PC-3 (cell line): ENCODE results near the gene ECE1. TPM values are rescaled to one million over a fixed set of nuclear protein-coding genes. Genes with fewer than 3 reads are reported as not detected.

ENCODE experiments used
- ATAC-seq: fragments of 200-7000 bp; cut with Tn5 transposase; 2 replicates; pipeline ENCODE4 v1.9.1; 2020; ENCODE audit warnings: mild to moderate bottlenecking, moderate library complexity
- BruUV-seq: library from RNA; stranded (reverse); fragments of 400-500 nt; replicated peaks from 2 replicates; lab custom pipeline; 2021; lab: Mats Ljungman, UMichigan
- CTCF ChIA-PET: fragments of 300-600 bp; sonication (Branson Sonifier 250); formaldehyde crosslinking; loops from one replicate; lab custom pipeline; 2022; ENCODE audit warnings: antibody characterized with exemption; lab: Charles Lee
- POLR2A ChIA-PET: fragments of 300-600 bp; sonication (Branson Sonifier 250); formaldehyde crosslinking; loops from one replicate; lab custom pipeline; 2022; ENCODE audit warnings: antibody characterized with exemption; ENCODE audit not compliant: unreplicated experiment; lab: Charles Lee
- DNase-seq: peaks from one replicate; pipeline ENCODE4 v3.0.0-alpha.2; 2015
- H2AFZ ChIP-seq: fragments of 300-600 bp; sonication (generic); 2 replicates; pipeline ENCODE4 v1.6.0; 2016; ENCODE audit warnings: antibody characterized with exemption, low read length
- H3F3A ChIP-seq: fragments of 300-600 bp; sonication (generic); one replicate; pipeline ENCODE4 v1.6.0; 2017; ENCODE audit warnings: antibody characterized with exemption, low read length, control low read depth, mild to moderate bottlenecking; ENCODE audit not compliant: unreplicated experiment
- H3K27ac ChIP-seq: fragments of 300-600 bp; sonication (generic); 2 replicates; pipeline ENCODE4 v1.5.1; 2016; ENCODE audit warnings: mild to moderate bottlenecking, low read length
- H3K27me3 ChIP-seq: fragments of 300-600 bp; sonication (generic); 2 replicates; pipeline ENCODE4 v1.6.1; 2016; ENCODE audit warnings: low read length, mixed read lengths
- H3K36me3 ChIP-seq: fragments of 300-600 bp; sonication (generic); 2 replicates; pipeline ENCODE4 v1.6.1; 2016; ENCODE audit warnings: low read depth, mixed run types, low read length, mixed read lengths
- H3K4me1 ChIP-seq: fragments of 300-600 bp; sonication (generic); 2 replicates; pipeline ENCODE4 v1.5.1; 2016; ENCODE audit warnings: low read length; ENCODE audit not compliant: insufficient read depth
- H3K4me2 ChIP-seq: fragments of 300-600 bp; sonication (generic); 2 replicates; pipeline ENCODE4 v1.6.0; 2016; ENCODE audit warnings: low read length
- H3K4me3 ChIP-seq: fragments of 300-600 bp; sonication (generic); 2 replicates; pipeline ENCODE4 v1.5.1; 2016; ENCODE audit warnings: mild to moderate bottlenecking, low read length, mixed read lengths
- H3K79me2 ChIP-seq: fragments of 300-600 bp; sonication (generic); 2 replicates; pipeline ENCODE4 v1.6.1; 2017; ENCODE audit warnings: low read length, mixed read lengths
- H3K9ac ChIP-seq: fragments of 300-600 bp; sonication (generic); 2 replicates; pipeline ENCODE4 v1.6.0; 2016; ENCODE audit warnings: mild to moderate bottlenecking, low read length
- H3K9me2 ChIP-seq: fragments of 300-600 bp; sonication (generic); replicated peaks from 2 replicates; pipeline ENCODE4 v1.6.1; 2016; ENCODE audit warnings: mixed run types, low read length, mixed read lengths
- H3K9me3 ChIP-seq: fragments of 300-600 bp; sonication (generic); 2 replicates; pipeline ENCODE4 v1.6.1; 2016; ENCODE audit warnings: low read length, mixed read lengths
- H4K20me1 ChIP-seq: fragments of 300-600 bp; sonication (generic); 2 replicates; pipeline ENCODE4 v1.6.1; 2016; ENCODE audit warnings: low read length, mixed read lengths
- EZH2 ChIP-seq: fragments of 300-600 bp; sonication (generic); IDR thresholded peaks from one replicate; pipeline ENCODE4 v1.6.1; 2017; ENCODE audit warnings: antibody characterized with exemption, mild to moderate bottlenecking, low read length; ENCODE audit not compliant: unreplicated experiment
- EZH2phosphoT487 ChIP-seq: fragments of 300-600 bp; sonication (generic); IDR thresholded peaks from 2 replicates; pipeline ENCODE4 v1.6.1; 2018; ENCODE audit warnings: mild to moderate bottlenecking, antibody characterized with exemption, low read length, borderline replicate concordance
- intact Hi-C: fragments of 100-400 bp; cut with micrococcal nuclease; formaldehyde crosslinking; loops from 2 replicates; pipeline ENCODE4 v1.9.0; 2023
- total RNA-seq: library from RNA; depleted of rRNA; stranded (reverse); fragments of >200 nt; gene quantifications from 2 replicates; pipeline ENCODE4 v1.2.3, GENCODE V29; 2014
- TF ChIP-seq, protein P1 (sequence below): fragments of 300-600 bp; sonication (generic); conservative IDR thresholded peaks from 2 replicates; pipeline ENCODE4 v1.5.1; 2017; ENCODE audit warnings: antibody characterized with exemption, low read depth, mild to moderate bottlenecking, low read length

The ECE1 gene
- total RNA-seq, 1 experiment from 2014 or later = 86.8 TPM

- BruUV-seq = no TSS peak
- CTCF ChIA-PET = no interaction called here
- POLR2A ChIA-PET = no interaction called here
- H3K79me2 ChIP-seq = peaks cover 16% of the 10 kb centered on the region
- H2AFZ ChIP-seq = no peak overlapping the region
- H3K27ac ChIP-seq = peak overlapping the region; percentile 99
- ATAC-seq = no peak
- peaks cover 58% of the 10 kb centered on the region for H3K4me1 ChIP-seq
- intact Hi-C loops = loop anchor here (10.0 kb wide), 1 partner anchor 259 kb away; no protein-coding TSS in a partner anchor
- H3K9me3 ChIP-seq = no peaks in the 10 kb centered on the region
- DNase-seq = no peak
- H3K9me2 ChIP-seq = no peaks in the 10 kb centered on the region
- H3K4me3 ChIP-seq = no peak overlapping the region
- no peaks in the 10 kb centered on the region for H3K27me3 ChIP-seq
- no peaks in the 10 kb centered on the region for H4K20me1 ChIP-seq
- H3F3A ChIP-seq = peaks cover 11% of the 10 kb centered on the region
- H3K36me3 ChIP-seq = peaks cover 31% of the 10 kb centered on the region
- peak overlapping the region; percentile 81 for H3K9ac ChIP-seq
- TF ChIP-seq EZH2phosphoT487 = no peak
- H3K4me2 ChIP-seq = peak overlapping the region; percentile 18; the same call in 1 of the 2 replicates
These were observed 54.1 kb downstream of the ECE1 start for GRCh38 chr1:21236178-21236577.

GRCh38 chr1:21234779-21235178, 55.5 kb downstream of the ECE1 start:
- DNase-seq (peak; percentile 61), ATAC-seq (no peak)
- no peak overlapping the region for H3K4me3 ChIP-seq
- no peaks in the 10 kb centered on the region for H3K9me2 ChIP-seq
- H3K4me2 ChIP-seq = peak overlapping the region; percentile 18; the same call in 1 of the 2 replicates
- H3F3A ChIP-seq = peaks cover 11% of the 10 kb centered on the region
- BruUV-seq = no TSS peak
- peaks cover 59% of the 10 kb centered on the region for H3K4me1 ChIP-seq
- H3K79me2 ChIP-seq = peaks cover 16% of the 10 kb centered on the region
- H3K27me3 ChIP-seq = no peaks in the 10 kb centered on the region
- peaks cover 27% of the 10 kb centered on the region for H3K36me3 ChIP-seq
- peak overlapping the region; percentile 81 for H3K9ac ChIP-seq
- no peaks in the 10 kb centered on the region for H4K20me1 ChIP-seq
- H3K9me3 ChIP-seq = no peaks in the 10 kb centered on the region
- ChIA-PET POLR2A (no interaction called here), CTCF (interaction anchor here (0.7 to 1.8 kb wide), 3 partner anchors 17 to 60 kb away, joined by 3 to 6 read pairs (median 3); no protein-coding TSS in a partner anchor)
- H3K27ac ChIP-seq = peak overlapping the region; percentile 99
- intact Hi-C loops = loop anchor here (5.0 to 10.0 kb wide), 2 partner anchors 260 to 423 kb away; no protein-coding TSS in a partner anchor
- TF ChIP-seq, protein P1, sequence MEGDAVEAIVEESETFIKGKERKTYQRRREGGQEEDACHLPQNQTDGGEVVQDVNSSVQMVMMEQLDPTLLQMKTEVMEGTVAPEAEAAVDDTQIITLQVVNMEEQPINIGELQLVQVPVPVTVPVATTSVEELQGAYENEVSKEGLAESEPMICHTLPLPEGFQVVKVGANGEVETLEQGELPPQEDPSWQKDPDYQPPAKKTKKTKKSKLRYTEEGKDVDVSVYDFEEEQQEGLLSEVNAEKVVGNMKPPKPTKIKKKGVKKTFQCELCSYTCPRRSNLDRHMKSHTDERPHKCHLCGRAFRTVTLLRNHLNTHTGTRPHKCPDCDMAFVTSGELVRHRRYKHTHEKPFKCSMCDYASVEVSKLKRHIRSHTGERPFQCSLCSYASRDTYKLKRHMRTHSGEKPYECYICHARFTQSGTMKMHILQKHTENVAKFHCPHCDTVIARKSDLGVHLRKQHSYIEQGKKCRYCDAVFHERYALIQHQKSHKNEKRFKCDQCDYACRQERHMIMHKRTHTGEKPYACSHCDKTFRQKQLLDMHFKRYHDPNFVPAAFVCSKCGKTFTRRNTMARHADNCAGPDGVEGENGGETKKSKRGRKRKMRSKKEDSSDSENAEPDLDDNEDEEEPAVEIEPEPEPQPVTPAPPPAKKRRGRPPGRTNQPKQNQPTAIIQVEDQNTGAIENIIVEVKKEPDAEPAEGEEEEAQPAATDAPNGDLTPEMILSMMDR = no peak
- TF ChIP-seq EZH2phosphoT487 (no peak), EZH2 (no peak)
- no peak overlapping the region for H2AFZ ChIP-seq

DNA sequence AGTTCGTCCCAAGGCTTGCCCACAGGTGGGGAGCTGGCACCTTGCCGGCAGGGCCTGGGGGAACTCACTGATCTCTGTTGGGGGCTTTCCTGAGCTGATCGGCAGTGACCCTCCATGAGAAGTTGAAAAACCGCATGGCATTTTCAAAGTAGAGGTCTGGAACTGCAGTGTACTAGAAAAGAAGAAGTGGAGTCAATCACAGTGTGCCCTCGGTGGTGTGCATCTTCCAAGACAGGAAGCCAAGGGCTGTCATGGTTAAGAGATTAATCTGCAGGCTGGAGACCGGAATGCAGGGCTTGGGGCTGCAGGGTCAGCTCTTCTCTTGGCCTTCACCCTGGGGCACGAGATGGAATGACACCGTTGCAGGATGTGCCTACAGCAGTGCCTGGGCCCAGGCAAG, 56.8 kb downstream of the ECE1 start:
- intact Hi-C loops = loop anchor here (5.0 to 10.0 kb wide), 2 partner anchors 261 to 424 kb away; no protein-coding TSS in a partner anchor
- Histone ChIP-seq H3K4me1 (peaks cover 53% of the 10 kb centered on the region), H3K79me2 (peaks cover 16% of the 10 kb centered on the region), H3F3A (no peaks in the 10 kb centered on the region), H3K4me2 (no peak overlapping the region), H3K4me3 (no peak overlapping the region), H3K9me3 (no peaks in the 10 kb centered on the region), H4K20me1 (no peaks in the 10 kb centered on the region), H3K9me2 (no peaks in the 10 kb centered on the region), H3K36me3 (peaks cover 27% of the 10 kb centered on the region), H3K27ac (peak overlapping the region; percentile 59), H3K9ac (no peak overlapping the region), H3K27me3 (no peaks in the 10 kb centered on the region), H2AFZ (no peak overlapping the region)
- TF ChIP-seq, protein P1 = no peak
- no peak for TF ChIP-seq EZH2
- no peak for TF ChIP-seq EZH2phosphoT487
- DNase-seq (no peak), ATAC-seq (no peak)
- POLR2A ChIA-PET = no interaction called here
- CTCF ChIA-PET = interaction anchor here (1.1 kb wide), 1 partner anchor 137 kb away, joined by 4 read pairs; no protein-coding TSS in a partner anchor
- no TSS peak for BruUV-seq
